Mesendoderm (in vitro differentiated cells): ENCODE measurements around the gene C1RL.

Experiments used
- DNase-seq: peaks from one replicate; pipeline ENCODE4 v3.0.0; 2013
- H2AK5ac ChIP-seq: 2 replicates; pipeline ENCODE4 v1.6.1; 2013; ENCODE audit warnings: low read length, inconsistent platforms
- H2BK120ac ChIP-seq: 2 replicates; pipeline ENCODE4 v1.6.1; 2013; ENCODE audit warnings: low read depth, mild to moderate bottlenecking, low read length, moderate library complexity, mixed read lengths
- H2BK15ac ChIP-seq: replicated peaks from 2 replicates; pipeline ENCODE4 v1.6.1; 2013; ENCODE audit warnings: low read depth, mild to moderate bottlenecking, moderate library complexity
- H2BK5ac ChIP-seq: 2 replicates; pipeline ENCODE4 v1.6.1; 2013; ENCODE audit warnings: low read length, inconsistent platforms
- H3K18ac ChIP-seq: 2 replicates; pipeline ENCODE4 v1.6.1; 2013; ENCODE audit warnings: mild to moderate bottlenecking, low read length, mixed read lengths
- H3K23ac ChIP-seq: one replicate; pipeline ENCODE4 v1.6.1; 2013; ENCODE audit warnings: low read length
- H3K27ac ChIP-seq: 2 replicates; pipeline ENCODE4 v1.5.1; 2013; ENCODE audit warnings: low read depth, mild to moderate bottlenecking, inconsistent platforms, low read length, moderate library complexity
- H3K27me3 ChIP-seq: 2 replicates; pipeline ENCODE4 v1.6.1; 2013; ENCODE audit warnings: low read length, control low read depth, mild to moderate bottlenecking, inconsistent platforms; ENCODE audit not compliant: insufficient read depth, poor library complexity
- H3K36me3 ChIP-seq: 2 replicates; pipeline ENCODE4 v1.6.1; 2013; ENCODE audit warnings: low read length, inconsistent platforms; ENCODE audit not compliant: control insufficient read depth, insufficient read depth
- H3K4ac ChIP-seq: one replicate; pipeline ENCODE4 v1.6.1; 2013; ENCODE audit warnings: low read depth, mild to moderate bottlenecking, low read length, moderate library complexity
- H3K4me1 ChIP-seq: 2 replicates; pipeline ENCODE4 v1.6.1; 2013; ENCODE audit warnings: low read depth, low read length, inconsistent platforms; ENCODE audit not compliant: control insufficient read depth
- H3K4me2 ChIP-seq: 2 replicates; pipeline ENCODE4 v1.6.1; 2013; ENCODE audit warnings: low read length
- H3K4me3 ChIP-seq: 2 replicates; pipeline ENCODE4 v1.5.1; 2013; ENCODE audit warnings: mild to moderate bottlenecking, low read length
- H3K56ac ChIP-seq: one replicate; pipeline ENCODE4 v1.6.1; 2013; ENCODE audit warnings: low read length
- H3K79me1 ChIP-seq: 2 replicates; pipeline ENCODE4 v1.6.1; 2013; ENCODE audit warnings: low read length, inconsistent platforms
- H3K79me2 ChIP-seq: 2 replicates; pipeline ENCODE4 v1.6.1; 2013; ENCODE audit warnings: mild to moderate bottlenecking, low read length; ENCODE audit not compliant: control insufficient read depth, insufficient read depth
- H3K9ac ChIP-seq: 2 replicates; pipeline ENCODE4 v1.6.1; 2013; ENCODE audit warnings: low read length, inconsistent platforms
- H4K5ac ChIP-seq: one replicate; pipeline ENCODE4 v1.6.1; 2013; ENCODE audit warnings: low read length
- H4K8ac ChIP-seq: one replicate; pipeline ENCODE4 v1.6.1; 2013; ENCODE audit warnings: low read depth, mild to moderate bottlenecking, control low read depth, low read length, moderate library complexity
- WGBS: extraction: QIAGEN DNeasy Blood & Tissue Kit; methylation state at CpG from one replicate; pipeline ENCODE4 v1.1.7; 2013; ENCODE audit warnings: low lambda C conversion rate, missing lambda C conversion rate; ENCODE audit not compliant: insufficient coverage; ENCODE audit errors: extremely low coverage; 5-methylcytosine and 5-hydroxymethylcytosine counted together

The C1RL gene

GRCh38 chr12:7075518-7075917 is 33.5 kb downstream of the C1RL start:
- Histone ChIP-seq H2AK5ac (no peak overlapping the region), H3K4me1 (no peaks in the 10 kb centered on the region), H3K56ac (no peak overlapping the region), H3K4me3 (no peak overlapping the region), H3K36me3 (no peaks in the 10 kb centered on the region), H3K27me3 (no peaks in the 10 kb centered on the region), H3K4ac (no peak overlapping the region), H4K8ac (no peak overlapping the region), H3K79me2 (no peaks in the 10 kb centered on the region), H3K18ac (no peak overlapping the region), H2BK15ac (no peak overlapping the region), H4K5ac (no peak overlapping the region), H2BK120ac (no peak overlapping the region), H3K23ac (no peak overlapping the region), H3K79me1 (no peaks in the 10 kb centered on the region), H3K27ac (no peak overlapping the region), H2BK5ac (no peak overlapping the region), H3K9ac (no peak overlapping the region), H3K4me2 (no peak overlapping the region)
- no CpG with 5 or more reads among the region's 3 CpGs for WGBS
- DNase-seq, result no peak

- DNase-seq, result no peak
- no peak overlapping the region for H3K18ac ChIP-seq
- H3K4me3 ChIP-seq, result no peak overlapping the region
- no peaks in the 10 kb centered on the region for H3K36me3 ChIP-seq
- no peak overlapping the region for H3K9ac ChIP-seq
- H2AK5ac ChIP-seq, result no peak overlapping the region
- no peak overlapping the region for H3K56ac ChIP-seq
- no CpG with 5 or more reads among the region's 1 CpG for WGBS
- H3K4me2 ChIP-seq, result no peak overlapping the region
- H3K79me1 ChIP-seq, result no peaks in the 10 kb centered on the region
- H4K8ac ChIP-seq, result no peak overlapping the region
- no peaks in the 10 kb centered on the region for H3K4me1 ChIP-seq
- no peak overlapping the region for H3K4ac ChIP-seq
- H2BK15ac ChIP-seq, result no peak overlapping the region
- H2BK5ac ChIP-seq, result no peak overlapping the region
- H3K23ac ChIP-seq, result no peak overlapping the region
- no peaks in the 10 kb centered on the region for H3K27me3 ChIP-seq
- no peak overlapping the region for H4K5ac ChIP-seq
- H3K79me2 ChIP-seq, result no peaks in the 10 kb centered on the region
- no peak overlapping the region for H3K27ac ChIP-seq
- H2BK120ac ChIP-seq, result no peak overlapping the region
Measured at GRCh38 chr12:7073946-7074345, 35.1 kb downstream of the C1RL start.

- no peak overlapping the region for H3K56ac ChIP-seq
- H3K4me2 ChIP-seq, result no peak overlapping the region
- H3K27me3 ChIP-seq, result no peaks in the 10 kb centered on the region
- H3K79me2 ChIP-seq, result no peaks in the 10 kb centered on the region
- H3K4ac ChIP-seq, result no peak overlapping the region
- no peak for DNase-seq
- no peak overlapping the region for H2AK5ac ChIP-seq
- WGBS, result no CpG with 5 or more reads among the region's 6 CpGs
- no peak overlapping the region for H3K27ac ChIP-seq
- H3K4me3 ChIP-seq, result no peak overlapping the region
- no peak overlapping the region for H4K5ac ChIP-seq
- no peaks in the 10 kb centered on the region for H3K4me1 ChIP-seq
- no peaks in the 10 kb centered on the region for H3K79me1 ChIP-seq
- H2BK15ac ChIP-seq, result no peak overlapping the region
- no peak overlapping the region for H2BK120ac ChIP-seq
- H3K36me3 ChIP-seq, result no peaks in the 10 kb centered on the region
- H2BK5ac ChIP-seq, result no peak overlapping the region
- no peak overlapping the region for H3K9ac ChIP-seq
- H3K18ac ChIP-seq, result no peak overlapping the region
- no peak overlapping the region for H4K8ac ChIP-seq
- no peak overlapping the region for H3K23ac ChIP-seq
Measured at GRCh38 chr12:7072554-7072953, 36.5 kb downstream of the C1RL start.

- DNase-seq, result no peak
- H2AK5ac ChIP-seq, result no peak overlapping the region
Measured at GRCh38 chr12:7072035-7072434, 37.0 kb downstream of the C1RL start.

GRCh38 chr12:7069386-7069785 is 39.6 kb downstream of the C1RL start:
- Histone ChIP-seq H3K36me3 (no peaks in the 10 kb centered on the region), H4K5ac (no peak overlapping the region), H2BK15ac (no peak overlapping the region), H4K8ac (no peak overlapping the region), H3K79me2 (no peaks in the 10 kb centered on the region), H3K18ac (no peak overlapping the region), H3K56ac (no peak overlapping the region), H3K79me1 (no peaks in the 10 kb centered on the region), H3K27me3 (no peaks in the 10 kb centered on the region), H3K9ac (no peak overlapping the region), H3K27ac (no peak overlapping the region), H2AK5ac (no peak overlapping the region), H2BK5ac (no peak overlapping the region), H3K4me3 (no peak overlapping the region), H3K23ac (no peak overlapping the region), H3K4me2 (no peak overlapping the region), H2BK120ac (no peak overlapping the region), H3K4ac (no peak overlapping the region), H3K4me1 (no peaks in the 10 kb centered on the region)
- no peak for DNase-seq
- WGBS, result no CpG with 5 or more reads among the region's 6 CpGs

More at GRCh38 chr12:7072035-7072434, 37.0 kb downstream of the C1RL start:
- no peak overlapping the region for H2BK5ac ChIP-seq
- no peaks in the 10 kb centered on the region for H3K79me1 ChIP-seq
- no peak overlapping the region for H2BK120ac ChIP-seq
- H3K27me3 ChIP-seq, result no peaks in the 10 kb centered on the region
- no peak overlapping the region for H3K4me3 ChIP-seq
- no peak overlapping the region for H3K23ac ChIP-seq
- no peak overlapping the region for H3K27ac ChIP-seq
- no peak overlapping the region for H3K4ac ChIP-seq
- no peaks in the 10 kb centered on the region for H3K4me1 ChIP-seq
- H3K79me2 ChIP-seq, result no peaks in the 10 kb centered on the region
- no peak overlapping the region for H3K56ac ChIP-seq
- H2BK15ac ChIP-seq, result no peak overlapping the region
- H3K18ac ChIP-seq, result no peak overlapping the region
- WGBS, result no CpG with 5 or more reads among the region's 6 CpGs
- H3K4me2 ChIP-seq, result no peak overlapping the region
- no peak overlapping the region for H3K9ac ChIP-seq
- H4K5ac ChIP-seq, result no peak overlapping the region
- H3K36me3 ChIP-seq, result no peaks in the 10 kb centered on the region
- no peak overlapping the region for H4K8ac ChIP-seq

GRCh38 chr12:7068994-7069346 is 40.0 kb downstream of the C1RL start:
- no peak overlapping the region for H2AK5ac ChIP-seq
- H3K4ac ChIP-seq, result no peak overlapping the region
- H3K79me2 ChIP-seq, result no peaks in the 10 kb centered on the region
- no peak overlapping the region for H3K4me3 ChIP-seq
- no peak overlapping the region for H3K9ac ChIP-seq
- no peak overlapping the region for H2BK5ac ChIP-seq
- no peak overlapping the region for H3K56ac ChIP-seq
- H4K5ac ChIP-seq, result no peak overlapping the region
- no peak overlapping the region for H4K8ac ChIP-seq
- no peak overlapping the region for H3K4me2 ChIP-seq
- no peak overlapping the region for H2BK120ac ChIP-seq
- no peaks in the 10 kb centered on the region for H3K27me3 ChIP-seq
- WGBS, result no CpG with 5 or more reads among the region's 2 CpGs
- no peak overlapping the region for H3K18ac ChIP-seq
- DNase-seq, result no peak
- H3K23ac ChIP-seq, result no peak overlapping the region
- H3K36me3 ChIP-seq, result no peaks in the 10 kb centered on the region
- no peaks in the 10 kb centered on the region for H3K4me1 ChIP-seq
- no peak overlapping the region for H3K27ac ChIP-seq
- H3K79me1 ChIP-seq, result no peaks in the 10 kb centered on the region
- no peak overlapping the region for H2BK15ac ChIP-seq
